GM12864 (cell line): ENCODE data around the gene ZDHHC11.

Experiments used
- DNase-seq: peaks from one replicate; pipeline ENCODE4 v3.0.0-alpha.2; 2011; ENCODE audit warnings: low read depth
- H3K4me3 ChIP-seq: 2 replicates; pipeline ENCODE4 v1.5.1; 2011; ENCODE audit warnings: mild to moderate bottlenecking, low read depth, low read length, control low read depth
- TF ChIP-seq, protein P1 (sequence below): IDR thresholded peaks from 2 replicates; pipeline ENCODE4 v1.5.1; 2011; ENCODE audit warnings: low read depth, mild to moderate bottlenecking, moderate library complexity, low read length, control low read depth, inconsistent platforms; ENCODE audit errors: missing control alignments

ZDHHC11 gene

DNA sequence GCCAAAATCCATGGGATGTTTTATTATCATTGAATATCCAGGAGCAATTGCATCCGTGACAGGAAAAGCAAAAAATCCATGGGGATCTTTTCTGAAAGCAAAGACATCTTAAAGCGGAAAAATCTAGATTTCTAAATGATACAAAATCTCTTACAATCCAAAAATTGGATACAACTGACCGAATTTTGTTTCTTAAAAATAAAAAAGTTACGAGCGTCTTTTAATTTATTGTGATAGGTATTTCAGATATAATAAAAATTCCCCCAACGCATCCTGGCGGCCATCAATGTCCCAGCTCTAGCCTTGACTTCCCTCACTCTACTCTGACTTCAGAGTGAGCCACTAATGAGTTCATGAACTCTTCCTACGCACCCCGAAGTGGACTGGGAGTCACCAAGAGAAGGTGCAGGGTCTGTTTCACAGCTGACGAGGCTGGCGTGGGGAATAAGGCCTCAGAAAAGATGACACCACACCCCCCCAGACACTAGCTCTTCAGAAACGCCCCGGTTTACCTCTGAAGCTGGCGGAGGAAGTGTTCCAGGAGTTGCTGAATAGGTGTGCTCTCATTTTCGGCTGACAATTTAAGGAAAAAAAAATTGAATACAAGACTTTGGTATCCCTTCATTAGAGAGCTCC is 38.4 kb upstream of the ZDHHC11 start:
- no peak for DNase-seq
- TF ChIP-seq, protein P1, sequence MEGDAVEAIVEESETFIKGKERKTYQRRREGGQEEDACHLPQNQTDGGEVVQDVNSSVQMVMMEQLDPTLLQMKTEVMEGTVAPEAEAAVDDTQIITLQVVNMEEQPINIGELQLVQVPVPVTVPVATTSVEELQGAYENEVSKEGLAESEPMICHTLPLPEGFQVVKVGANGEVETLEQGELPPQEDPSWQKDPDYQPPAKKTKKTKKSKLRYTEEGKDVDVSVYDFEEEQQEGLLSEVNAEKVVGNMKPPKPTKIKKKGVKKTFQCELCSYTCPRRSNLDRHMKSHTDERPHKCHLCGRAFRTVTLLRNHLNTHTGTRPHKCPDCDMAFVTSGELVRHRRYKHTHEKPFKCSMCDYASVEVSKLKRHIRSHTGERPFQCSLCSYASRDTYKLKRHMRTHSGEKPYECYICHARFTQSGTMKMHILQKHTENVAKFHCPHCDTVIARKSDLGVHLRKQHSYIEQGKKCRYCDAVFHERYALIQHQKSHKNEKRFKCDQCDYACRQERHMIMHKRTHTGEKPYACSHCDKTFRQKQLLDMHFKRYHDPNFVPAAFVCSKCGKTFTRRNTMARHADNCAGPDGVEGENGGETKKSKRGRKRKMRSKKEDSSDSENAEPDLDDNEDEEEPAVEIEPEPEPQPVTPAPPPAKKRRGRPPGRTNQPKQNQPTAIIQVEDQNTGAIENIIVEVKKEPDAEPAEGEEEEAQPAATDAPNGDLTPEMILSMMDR, result no peak
- no peak overlapping the region for H3K4me3 ChIP-seq

DNA sequence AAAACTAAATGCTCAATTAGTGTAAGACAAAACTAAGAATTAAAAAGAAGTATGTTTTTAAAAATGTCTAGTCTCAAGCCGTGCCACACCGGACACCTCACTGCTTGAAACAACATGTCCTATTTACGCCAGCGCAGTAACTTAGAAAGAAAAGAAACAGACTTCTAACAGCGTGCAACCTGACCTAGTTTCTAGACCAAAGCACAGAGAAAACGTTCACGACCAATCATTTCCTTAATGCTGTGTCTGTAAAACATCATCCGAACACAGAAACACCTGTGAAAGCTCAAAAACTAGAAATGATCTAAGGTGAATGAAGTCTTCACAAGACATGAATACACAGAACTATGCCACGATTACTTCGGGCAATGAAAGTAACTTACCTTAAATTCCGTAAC is 37.9 kb upstream of the ZDHHC11 start:
- TF ChIP-seq, protein P1, result no peak
- H3K4me3 ChIP-seq, result no peak overlapping the region
- DNase-seq, result no peak

DNA sequence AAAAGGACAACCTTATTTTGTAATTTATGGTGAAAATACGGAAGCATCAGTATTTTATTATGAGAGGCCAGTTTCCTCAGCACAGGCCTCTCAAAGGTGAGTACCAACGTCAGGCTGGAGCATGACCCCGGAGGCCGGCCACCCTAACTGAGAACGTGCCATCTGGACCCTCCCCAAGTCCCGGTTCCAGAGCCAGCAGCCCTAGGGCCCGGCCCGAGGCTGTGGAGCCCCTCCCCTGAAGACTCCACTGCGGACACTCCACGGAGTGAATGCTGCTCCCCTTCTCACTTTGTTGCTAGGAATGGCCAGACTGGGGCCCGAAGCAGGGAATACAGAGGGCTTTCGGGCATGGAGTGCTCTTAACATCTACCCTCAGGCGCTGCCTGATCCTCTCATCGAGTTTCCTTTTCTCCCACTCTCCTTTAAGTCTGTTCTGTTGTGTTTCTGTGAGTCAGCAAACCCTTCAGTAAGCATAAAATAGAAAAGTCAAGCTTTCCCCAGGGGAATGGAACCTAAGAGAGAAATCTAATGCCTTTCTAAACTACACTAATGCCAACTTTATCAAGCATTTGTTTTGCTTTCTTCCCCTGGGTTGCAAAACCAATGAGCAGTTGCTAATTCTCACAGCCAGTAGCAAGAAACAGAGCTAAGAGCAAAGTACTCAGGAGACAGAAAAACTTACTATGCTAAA is 37.3 kb upstream of the ZDHHC11 start:
- TF ChIP-seq, protein P1, result no peak
- no peak overlapping the region for H3K4me3 ChIP-seq
- no peak for DNase-seq

DNA sequence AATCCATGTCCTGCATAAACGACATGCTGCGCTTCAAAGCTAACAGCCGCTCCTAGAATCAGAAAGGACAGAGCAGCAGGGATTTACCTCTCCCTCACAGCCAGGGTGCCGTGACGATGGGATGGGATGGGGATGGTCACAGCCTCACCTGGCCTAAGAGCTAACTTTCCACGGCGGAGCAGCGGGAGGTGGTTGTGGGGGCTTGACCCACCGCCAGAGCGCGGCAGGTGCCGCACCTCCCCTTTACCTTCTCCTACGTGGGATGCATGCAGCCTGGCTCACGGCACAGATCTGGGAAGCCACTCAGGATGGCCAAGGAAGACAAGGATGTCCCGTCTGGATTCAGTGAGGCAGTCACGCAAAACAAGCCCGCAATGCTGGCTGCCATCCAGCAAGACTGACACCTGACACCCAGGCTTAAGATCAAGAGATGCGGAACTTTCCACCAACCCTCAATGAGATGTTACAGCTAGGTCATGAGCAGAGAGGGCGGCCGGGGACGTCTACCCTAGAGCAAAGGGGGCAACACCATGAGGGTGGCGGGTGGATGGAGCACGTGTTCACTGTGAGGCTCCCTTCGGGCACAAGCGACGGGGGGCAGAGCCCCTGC is 36.0 kb upstream of the ZDHHC11 start:
- no peak overlapping the region for H3K4me3 ChIP-seq
- no peak for DNase-seq
- TF ChIP-seq, protein P1, result no peak

DNA sequence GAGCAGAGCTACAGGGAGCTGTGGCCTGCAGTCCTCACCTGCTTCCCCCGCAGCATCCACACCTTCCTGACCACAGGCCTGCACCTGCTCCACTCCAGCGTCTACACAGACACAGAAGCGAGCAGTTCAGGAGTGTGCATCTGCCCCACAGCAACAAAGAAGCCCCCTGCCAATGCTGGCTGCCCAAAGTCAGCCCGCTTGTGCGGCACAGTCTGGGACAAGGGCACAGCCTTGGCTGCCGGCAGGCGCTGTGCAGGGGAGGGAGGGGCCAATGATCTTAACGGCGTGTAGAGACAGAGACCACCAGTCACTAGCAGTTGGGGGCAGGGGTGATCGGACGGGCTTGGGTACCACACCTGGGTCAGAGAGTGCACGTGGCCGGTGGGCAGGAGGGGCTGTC is 35.2 kb upstream of the ZDHHC11 start:
- no peak for DNase-seq
- H3K4me3 ChIP-seq, result no peak overlapping the region
- TF ChIP-seq, protein P1, result no peak

DNA sequence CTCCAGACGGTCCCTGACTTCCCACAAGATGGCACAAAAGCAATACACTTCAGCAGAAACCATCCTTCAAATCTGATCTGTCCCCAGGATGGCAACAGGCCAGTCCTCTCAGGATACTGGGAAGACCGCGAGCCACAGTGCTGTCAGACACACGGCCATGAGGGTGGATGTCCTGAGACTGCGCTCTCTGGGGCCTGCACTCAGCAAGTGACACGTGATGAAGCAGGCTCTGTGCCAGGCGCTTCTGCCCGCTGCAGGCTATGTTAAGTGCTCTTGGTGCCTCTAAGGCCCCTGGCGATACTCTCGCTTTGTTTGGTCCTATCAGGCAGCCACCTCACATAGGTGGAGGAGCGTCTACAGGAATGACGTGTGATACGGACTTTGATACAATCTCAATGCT is 34.7 kb upstream of the ZDHHC11 start:
- no peak for DNase-seq
- TF ChIP-seq, protein P1, result no peak
- no peak overlapping the region for H3K4me3 ChIP-seq
